Uterus (tissue), 2 donors: ENCODE measurements around the gene NEU4.

Source experiments
- CTCF ChIP-seq, 4 experiments: fragments of 200-600 bp in 2 of 4; fragments of 450-650 bp in 2 of 4; sonication (generic) in 2 of 4; IDR thresholded peaks; one replicate each; pipeline ENCODE4 v1.5.1; 2016 to 2019; ENCODE audit warnings: antibody characterized with exemption in 4 of 4, mild to moderate bottlenecking in 2 of 4, moderate library complexity in 1 of 4
- POLR2A ChIP-seq, 2 donors: fragments of 450-650 bp; IDR thresholded peaks; one replicate each; pipeline ENCODE4 v1.6.1; 2016; ENCODE audit warnings: antibody characterized with exemption in 2 of 2, mild to moderate bottlenecking in 1 of 2, moderate library complexity in 1 of 2

- TF ChIP-seq CTCF (IDR thresholded peaks at IDR 0.05), result no peak
- TF ChIP-seq POLR2A (IDR thresholded peaks at IDR 0.05), result no peak
Observed at GRCh38 chr2:241821460-241822263, 12.7 kb downstream of the NEU4 start.
